HG03097 (cell line): ENCODE results near the gene SLTM.
"Not testable (repeated sequence)": the region's sequence is repeated elsewhere in the genome, so short reads cannot be mapped to it uniquely, and the experiment has no call there.

Source experiments
- ATAC-seq: cut with Tn5 transposase; IDR thresholded peaks from one replicate; pipeline ENCODE4 v1.9.1; 2021; ENCODE audit not compliant: unreplicated experiment, low FRiP score

SLTM gene

DNA sequence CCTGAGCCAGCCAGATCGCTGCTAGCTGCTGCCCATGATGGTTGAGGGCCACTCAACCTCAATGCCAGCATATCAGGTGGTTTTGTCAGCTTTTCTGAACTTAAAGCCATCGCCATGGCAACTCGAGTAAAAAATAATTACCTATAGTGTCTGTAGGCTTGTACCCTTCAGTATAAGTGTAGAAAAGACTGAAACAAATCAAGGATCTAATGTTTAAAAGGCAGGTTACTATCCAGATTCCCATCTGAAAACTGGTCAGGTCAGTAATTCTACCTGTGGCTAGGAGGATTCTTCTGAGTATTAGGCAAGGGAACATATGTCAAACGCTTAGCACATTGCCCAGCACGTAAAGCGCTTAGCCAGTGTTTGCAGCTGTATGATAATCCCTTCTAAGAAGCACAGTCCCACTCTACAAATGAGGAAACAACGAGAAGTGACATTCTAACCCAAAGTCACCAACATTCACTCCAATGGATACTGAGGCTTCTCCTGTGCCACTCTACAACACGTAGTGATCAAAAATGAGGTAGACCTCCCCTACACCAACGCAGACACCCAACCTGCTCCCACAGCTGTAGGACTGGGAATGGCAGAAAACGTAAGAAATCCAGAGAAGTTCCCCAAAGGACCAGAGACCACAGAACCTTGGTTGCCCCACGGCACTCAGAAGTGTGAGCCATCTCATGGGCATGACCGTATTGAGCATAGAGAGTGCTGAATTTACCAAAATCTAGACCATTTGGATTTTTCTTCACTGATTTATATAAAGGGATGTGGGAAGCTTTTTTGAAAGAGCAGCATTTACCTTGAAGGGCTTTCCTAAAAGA is 55.3 kb downstream of the SLTM start:
- ATAC-seq = no peak

GRCh38 chr15:58876306-58877106 is 57.0 kb downstream of the SLTM start:
- no peak for ATAC-seq

DNA sequence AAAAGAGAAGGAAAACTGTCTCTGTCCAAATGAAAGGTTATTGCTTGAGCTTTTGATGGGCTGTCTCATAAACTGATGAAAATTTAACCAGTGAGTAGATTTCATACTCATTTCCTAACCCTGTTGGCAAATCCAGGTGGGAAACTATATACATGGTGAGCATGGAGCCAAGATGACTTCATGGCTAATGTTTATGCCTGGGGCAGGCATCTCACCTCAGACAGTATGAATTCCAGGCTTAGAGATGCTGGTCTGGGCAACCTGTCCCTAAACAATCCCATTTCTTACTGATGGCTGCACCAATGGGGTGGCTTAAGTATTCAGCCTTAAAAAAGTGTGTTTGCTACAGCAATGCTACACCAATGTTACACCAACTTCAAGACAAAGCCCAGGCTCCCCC is 58.1 kb downstream of the SLTM start:
- ATAC-seq = no peak

- ATAC-seq = no peak
Measured at GRCh38 chr15:58873267-58873666, 60.2 kb downstream of the SLTM start.

DNA sequence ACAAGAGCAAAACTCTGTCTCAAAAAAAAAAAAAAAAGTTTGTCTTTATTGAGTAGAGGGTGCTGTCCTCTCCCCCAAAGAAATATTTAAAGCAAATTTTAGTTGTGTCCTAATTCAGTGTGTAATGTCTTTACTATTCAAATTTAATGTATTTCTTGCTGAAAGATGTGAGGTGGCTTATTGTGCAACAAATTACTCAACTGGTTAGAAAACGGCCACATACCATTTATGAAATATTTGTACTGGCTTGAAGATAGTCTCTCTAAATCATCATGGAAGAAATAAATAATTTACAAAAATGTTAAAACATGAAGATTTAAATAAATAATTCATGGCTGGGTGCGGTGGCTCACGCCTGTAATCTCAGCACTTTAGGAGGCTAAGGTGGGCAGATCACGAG is 63.0 kb downstream of the SLTM start:
- ATAC-seq = no peak

DNA sequence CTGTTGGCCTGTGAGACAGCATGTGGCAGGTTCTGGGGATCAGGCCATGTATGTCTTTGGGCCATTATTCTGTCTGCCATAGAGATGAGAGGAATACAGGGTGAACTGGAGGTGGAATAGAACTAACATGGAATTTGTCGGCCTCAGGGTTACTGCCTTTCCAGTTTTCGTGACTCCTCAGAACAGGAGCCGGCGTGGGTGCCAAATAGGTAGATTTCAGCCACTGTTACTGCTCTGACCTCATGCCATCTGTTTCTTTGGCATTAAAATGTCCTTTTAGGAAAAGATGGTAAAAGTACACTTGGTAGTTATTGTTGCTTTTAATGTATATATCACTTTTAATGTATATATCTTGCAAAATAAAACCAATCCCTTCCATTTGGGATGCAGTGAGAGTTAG is 65.6 kb downstream of the SLTM start:
- no peak for ATAC-seq

GRCh38 chr15:58865425-58865880 is 68.0 kb downstream of the SLTM start:
- no peak for ATAC-seq

DNA sequence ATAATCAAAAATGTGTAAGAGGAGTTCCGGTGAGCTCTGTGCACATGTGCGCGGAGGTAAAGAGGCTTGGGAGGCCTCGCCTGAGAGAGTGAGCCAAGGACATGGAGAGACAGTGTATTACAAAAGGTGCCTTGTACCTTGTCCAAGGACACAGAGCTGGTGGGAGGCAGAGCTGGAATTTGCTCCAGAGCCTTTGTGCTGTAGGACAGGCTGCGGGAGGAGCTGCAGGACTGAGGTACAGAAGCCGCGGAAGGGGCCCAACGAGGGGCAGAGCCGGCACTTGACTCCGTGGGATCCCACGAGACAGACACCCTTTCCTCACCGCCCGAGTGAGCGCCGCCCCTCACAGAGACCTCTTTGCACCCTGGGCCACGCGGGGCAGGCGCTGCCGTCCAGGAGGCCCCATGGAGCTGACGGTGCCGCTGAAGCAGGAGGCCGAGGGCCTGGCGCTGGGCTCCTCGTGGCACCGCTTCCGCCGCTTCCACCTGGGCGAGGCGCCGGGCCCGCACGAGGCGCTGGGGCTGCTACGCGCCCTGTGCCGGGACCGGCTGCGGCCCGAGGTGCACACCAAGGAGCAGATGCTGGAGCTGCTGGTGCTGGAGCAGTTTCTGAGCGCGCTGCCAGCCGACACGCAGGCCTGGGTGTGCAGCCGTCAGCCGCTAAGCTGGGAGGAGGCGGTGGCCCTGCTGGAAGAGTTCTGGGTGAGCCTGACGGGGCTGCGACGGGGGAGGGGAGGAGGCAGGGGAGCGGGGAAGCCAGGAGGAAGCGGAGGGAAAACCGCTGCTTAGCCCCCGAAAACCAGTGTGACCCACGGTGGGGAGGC is 68.7 kb downstream of the SLTM start:
- ATAC-seq = no peak

DNA sequence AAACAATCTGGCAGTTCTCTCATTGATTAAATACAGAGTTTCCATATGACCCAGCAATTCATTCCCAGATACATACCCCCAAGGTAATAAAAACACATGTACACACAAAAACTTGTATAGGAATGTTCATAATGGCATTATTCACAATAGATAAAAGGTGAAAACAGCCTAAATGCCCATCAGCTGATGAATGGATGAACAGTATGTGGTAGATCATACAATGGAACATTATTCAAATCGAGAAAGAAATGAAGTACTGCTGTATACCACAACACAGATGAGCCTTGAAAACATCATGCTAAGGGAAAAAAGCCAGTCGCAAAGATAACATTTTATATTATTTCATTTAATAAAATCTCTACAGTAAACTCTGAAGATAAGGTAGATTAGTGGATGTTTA is 71.2 kb downstream of the SLTM start:
- ATAC-seq = no peak

DNA sequence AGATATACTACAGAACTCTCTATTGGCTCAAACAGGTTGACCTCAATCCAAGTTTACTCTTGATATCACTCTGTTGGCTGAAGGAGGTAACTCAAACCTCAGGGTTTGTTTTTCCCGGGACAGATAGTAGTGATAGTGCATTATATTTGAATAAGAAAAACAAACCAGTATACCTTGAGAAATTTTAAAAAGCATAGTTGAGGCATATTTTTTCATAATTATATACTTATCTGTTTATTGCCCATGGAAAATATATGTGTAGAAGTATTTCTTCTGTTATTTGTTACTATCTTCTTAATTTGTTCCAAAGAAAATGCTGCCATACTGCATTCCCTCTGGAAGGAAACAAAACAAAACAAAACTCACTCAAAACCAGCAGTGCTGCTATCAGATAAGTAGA is 76.9 kb downstream of the SLTM start:
- ATAC-seq = not testable (repeated sequence)

DNA sequence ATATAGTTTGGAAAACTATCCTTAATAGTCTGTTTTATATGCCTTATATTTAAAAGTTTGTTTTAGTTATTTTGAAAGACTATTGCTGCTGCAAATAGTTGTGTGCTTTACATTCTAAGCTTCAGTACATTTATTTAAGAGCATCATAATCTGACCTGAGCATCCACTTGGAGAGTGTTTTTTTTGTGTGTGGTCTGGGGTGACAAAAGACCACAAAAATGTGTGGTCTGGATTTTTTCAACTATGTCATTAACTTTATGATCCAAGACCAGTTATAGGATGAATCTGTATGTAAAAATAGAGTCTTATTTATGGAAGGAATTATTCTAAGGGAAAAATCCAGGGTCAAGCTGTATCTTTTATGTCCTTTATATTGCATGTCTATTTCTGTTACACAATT is 77.4 kb downstream of the SLTM start:
- no peak for ATAC-seq

DNA sequence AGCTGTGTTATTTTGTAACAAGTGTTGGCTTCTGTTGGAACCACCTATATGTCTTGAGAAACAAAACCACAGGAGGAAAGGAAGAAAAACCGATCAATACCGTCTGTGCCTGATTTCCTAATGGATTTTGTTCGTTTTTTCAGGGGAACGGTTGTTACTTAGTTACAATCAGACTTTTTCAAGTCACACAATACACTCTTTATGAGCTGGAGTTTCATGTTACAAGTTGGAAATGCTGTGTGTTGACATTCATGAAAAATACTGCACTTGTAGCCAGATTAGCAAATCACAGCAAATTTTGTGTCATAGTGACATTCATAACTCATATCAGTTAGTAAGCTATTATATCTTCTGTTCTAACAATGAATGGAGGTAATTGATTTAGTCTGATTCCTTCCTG is 78.9 kb downstream of the SLTM start:
- no peak for ATAC-seq

DNA sequence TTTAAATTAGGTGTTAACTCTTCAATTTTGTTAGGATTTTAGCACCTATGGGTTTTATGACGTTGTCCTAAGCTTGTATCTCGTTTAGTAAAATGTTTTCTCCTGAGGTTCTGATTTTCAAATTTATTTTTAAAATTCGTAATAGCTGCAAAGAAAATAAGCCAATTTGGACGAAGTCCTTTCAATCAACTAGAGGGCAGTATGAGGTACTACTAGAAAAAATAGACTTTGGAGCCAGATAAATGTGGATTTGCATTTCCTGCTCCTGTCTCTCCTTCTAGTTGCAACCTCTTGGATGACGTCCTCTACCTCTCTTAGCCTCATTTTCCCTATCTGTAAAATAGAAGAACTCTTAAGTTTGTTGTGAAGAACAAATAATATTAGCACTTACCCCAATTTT is 81.1 kb downstream of the SLTM start:
- ATAC-seq = no peak

- not testable (repeated sequence) for ATAC-seq
Measured at GRCh38 chr15:58851205-58851604, 82.3 kb downstream of the SLTM start.

DNA sequence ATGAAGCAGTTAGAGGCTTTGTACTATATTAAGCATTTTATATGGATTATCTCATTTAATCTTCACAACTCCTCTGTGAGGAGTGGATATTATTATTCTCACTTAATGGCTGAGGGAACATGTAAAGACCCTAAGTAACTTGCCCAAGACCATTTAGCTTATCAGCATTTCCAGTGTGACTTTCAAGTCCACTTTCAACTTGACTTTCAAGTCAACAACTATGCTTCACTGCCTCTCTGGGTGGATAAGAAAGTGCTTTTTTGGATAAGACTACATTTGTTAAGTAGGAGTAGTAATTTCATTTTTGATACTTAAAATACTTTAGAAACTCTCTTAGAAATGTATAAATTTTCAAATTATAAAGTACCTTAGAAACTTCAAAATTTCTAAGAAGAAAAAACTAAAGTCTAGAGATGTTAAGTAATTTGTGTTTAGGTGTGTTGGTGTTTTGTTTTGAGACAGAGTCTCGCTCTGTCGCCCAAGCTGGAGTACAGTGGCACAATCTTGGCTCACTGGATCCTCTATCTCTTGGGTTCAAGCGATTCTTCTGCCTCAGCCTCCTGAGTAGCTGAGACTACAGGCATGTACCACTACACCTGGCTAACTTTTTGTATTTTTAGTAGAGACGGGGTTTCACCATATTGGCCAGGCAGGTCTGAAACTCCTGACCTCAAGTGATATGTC is 90.6 kb downstream of the SLTM start:
- no peak for ATAC-seq

GRCh38 chr15:58840048-58840447 is 93.4 kb downstream of the SLTM start:
- no peak for ATAC-seq

GRCh38 chr15:58839485-58839884 is 94.0 kb downstream of the SLTM start:
- no peak for ATAC-seq

DNA sequence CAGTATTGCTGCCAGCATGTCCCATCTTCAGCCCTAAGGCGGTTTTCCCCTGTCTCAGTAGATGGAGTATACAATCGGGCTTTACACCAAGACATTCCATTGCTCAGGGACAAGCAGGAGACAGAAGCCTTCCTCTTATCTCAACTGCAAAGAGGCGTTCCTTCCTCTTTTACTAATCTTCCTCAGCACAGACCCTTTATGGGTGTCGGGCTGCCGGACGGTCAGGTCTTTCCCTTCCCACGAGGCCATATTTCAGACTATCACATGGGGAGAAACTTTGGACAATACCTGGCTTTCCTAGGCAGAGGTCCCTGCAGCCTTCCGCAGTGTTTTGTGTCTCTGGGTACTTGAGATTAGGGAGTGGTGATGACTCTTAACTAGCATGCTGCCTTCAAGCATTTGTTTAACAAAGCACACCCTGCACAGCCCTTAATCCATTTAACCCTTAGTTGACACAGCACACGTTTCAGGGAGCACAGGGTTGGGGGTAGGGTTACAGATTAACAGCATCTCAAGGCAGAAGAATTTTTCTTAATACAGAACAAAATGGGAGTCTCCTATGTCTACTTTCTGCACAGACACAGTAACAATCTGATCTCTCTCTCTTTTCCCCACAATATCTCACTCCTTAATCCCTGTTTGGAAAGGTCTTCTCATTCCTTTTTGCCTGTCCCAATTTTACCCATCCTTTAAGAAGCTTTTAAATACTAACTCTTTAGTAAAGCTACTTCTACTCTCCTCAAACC is 99.6 kb downstream of the SLTM start:
- ATAC-seq = not testable (repeated sequence)

DNA sequence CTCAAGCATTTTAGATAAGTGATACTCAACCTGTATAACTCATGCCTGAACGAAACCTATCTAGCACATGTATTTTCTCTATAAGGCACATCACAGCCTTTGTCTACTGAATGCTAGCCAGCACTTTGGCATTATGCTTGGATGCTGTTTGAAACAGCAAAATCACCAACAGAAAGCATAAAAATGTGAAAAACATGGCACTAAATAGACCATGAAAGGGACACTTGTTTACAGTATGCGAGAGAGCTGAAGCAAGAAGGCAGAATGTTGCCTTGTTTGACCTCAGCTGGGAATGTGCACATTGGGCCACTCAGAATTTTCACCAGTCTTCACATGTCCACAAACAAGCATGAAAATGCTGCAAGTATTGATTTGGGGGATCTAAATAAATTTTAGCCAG is 102.9 kb downstream of the SLTM start:
- ATAC-seq = no peak
